ENCODE data around the gene MRPS17.
"Not testable (repeated sequence)": the region's sequence is repeated elsewhere in the genome, so short reads cannot be mapped to it uniquely, and the experiment has no call there.

MRPS17 gene

DNA sequence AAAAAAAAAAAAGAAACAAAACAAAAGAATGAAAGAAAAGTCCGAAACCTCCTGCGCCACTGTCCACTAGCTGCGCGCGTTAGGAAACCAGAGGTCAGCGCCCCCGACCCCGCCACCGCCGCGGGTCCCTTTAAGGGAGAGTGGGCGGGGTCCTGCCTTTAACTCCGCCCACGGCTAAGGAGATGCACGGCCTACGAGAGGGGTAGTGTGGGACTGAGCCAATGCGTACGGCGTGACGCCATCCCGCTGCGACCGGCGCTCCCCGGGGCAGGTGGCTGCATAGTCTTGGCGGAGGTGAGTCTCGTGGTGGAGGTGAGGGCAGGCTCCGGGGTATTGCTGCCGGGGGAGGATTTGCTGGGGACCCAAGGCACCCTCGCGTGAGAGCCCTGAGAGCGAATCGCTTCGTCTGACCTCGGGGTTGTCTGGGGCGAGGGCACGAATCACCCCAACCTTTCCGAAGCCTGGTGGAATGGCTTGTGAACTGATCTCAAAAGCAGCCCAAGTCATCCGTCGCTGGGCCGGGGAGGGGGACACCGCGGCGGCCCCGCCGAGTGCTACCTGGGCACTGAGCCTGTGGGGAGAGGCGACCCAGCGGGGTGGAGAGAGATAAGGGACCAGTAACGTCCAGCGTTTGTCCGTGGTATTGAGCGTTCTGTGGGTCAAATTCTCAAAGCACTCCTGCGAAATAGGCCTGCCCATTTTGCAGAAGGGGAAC lies at the start of gene MRPS17:
Gene MRPS17, plus strand, starts transcription at position 241 of the 715 bp plus-strand sequence. CDS start 1,319 bp downstream, outside the sequence.
- peak within 1 kb of the TSS; percentile 70 for H3K27ac ChIP-seq (ENCODE audit: low read depth, low read length)
- H3K4me1 ChIP-seq (ENCODE audit: control insufficient read depth in 1 of 2, insufficient read depth in 2 of 2, low read length in 2 of 2), result no peaks in the 10 kb centered on the region
- H3K36me3 ChIP-seq (ENCODE audit: control insufficient read depth in 1 of 2, insufficient read depth in 2 of 2, low read length in 2 of 2), result peaks cover 0 to 18% of the 10 kb centered on the region in 2 donors
- H3K27me3 ChIP-seq (ENCODE audit: control insufficient read depth in 1 of 2, insufficient read depth in 2 of 2, low read length in 2 of 2), result no peaks in the 10 kb centered on the region
- no peaks in the 10 kb centered on the region for H3K9me3 ChIP-seq (ENCODE audit: control insufficient read depth in 1 of 2, low read length in 2 of 2)
- H3K4me3 ChIP-seq (ENCODE audit: low read depth in 1 of 2, low read length in 2 of 2), result peak within 1 kb of the TSS; percentile 99 to 100
- H3K9ac ChIP-seq (ENCODE audit: low read depth in 1 of 2, low read length in 2 of 2), result peak within 1 kb of the TSS; percentile 94

DNA sequence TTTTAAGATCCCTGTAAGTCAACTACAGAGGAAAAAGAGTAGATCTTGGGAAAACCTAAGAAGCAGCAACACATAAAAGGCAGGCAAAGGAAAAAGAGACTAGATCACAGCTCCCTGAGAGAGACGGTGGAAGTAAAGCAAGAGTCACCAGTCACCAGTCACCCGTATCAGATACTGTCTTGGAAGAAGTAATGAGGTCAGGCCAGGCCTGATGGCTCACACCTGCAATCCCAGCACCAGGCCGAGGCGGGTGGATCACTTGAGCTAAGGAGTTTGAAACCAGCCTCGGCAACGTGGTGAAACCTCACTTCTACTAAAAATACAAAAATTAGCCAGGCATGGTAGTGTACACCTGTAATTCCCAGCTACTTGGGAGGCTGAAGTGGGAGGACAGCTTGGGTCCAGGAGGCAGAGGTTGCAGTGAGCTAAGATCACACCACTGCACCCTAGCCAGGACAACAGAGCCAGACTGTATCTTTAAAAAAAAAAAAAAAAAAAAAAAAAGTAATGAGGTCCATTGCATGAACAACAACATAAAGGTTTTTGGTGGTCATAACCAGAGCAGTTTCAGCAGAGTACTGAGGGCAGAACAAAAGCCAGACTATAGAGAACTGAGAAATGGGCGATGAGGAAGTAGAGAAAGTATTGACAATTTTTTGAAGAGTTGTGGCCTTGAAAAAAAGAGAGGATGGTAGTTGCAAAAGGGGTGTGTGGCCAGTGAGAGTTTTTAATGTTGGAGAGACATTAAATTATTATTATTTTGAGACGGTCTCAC lies 47.5 kb upstream of the MRPS17 start:
- no peaks in the 10 kb centered on the region for H3K4me1 ChIP-seq (ENCODE audit: control insufficient read depth in 1 of 2, insufficient read depth in 2 of 2, low read length in 2 of 2)
- H3K27ac ChIP-seq (ENCODE audit: low read depth, low read length), result no peak overlapping the region
- H3K9ac ChIP-seq (ENCODE audit: low read depth in 1 of 2, low read length in 2 of 2), result no peak overlapping the region
- H3K9me3 ChIP-seq (ENCODE audit: control insufficient read depth in 1 of 2, low read length in 2 of 2), result no peaks in the 10 kb centered on the region
- H3K4me3 ChIP-seq (ENCODE audit: low read depth in 1 of 2, low read length in 2 of 2), result no peak overlapping the region
- H3K27me3 ChIP-seq (ENCODE audit: control insufficient read depth in 1 of 2, insufficient read depth in 2 of 2, low read length in 2 of 2), result no peaks in the 10 kb centered on the region
- H3K36me3 ChIP-seq (ENCODE audit: control insufficient read depth in 1 of 2, insufficient read depth in 2 of 2, low read length in 2 of 2), result peaks cover 0 to 7% of the 10 kb centered on the region in 2 donors

DNA sequence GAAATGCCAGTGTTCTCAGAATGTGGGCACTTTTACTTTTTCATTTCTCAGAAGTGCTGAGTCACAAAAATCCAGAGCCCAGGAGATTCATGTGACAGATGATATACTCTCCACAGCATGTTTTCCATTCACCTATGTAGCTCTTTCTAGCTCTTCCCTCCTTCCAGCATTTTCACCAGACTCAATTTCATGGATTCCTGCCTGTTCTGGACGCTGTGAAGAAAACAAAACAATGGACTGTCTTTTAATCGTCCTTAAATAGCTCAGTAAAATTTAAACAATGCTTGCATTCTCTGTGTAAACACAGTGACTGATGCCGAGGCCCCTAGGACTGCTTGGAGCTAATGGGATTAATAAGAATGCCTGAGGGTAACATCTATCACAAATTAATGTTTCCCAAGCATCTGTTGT lies 38.9 kb upstream of the MRPS17 start:
- H3K4me1 ChIP-seq (ENCODE audit: control insufficient read depth in 1 of 2, insufficient read depth in 2 of 2, low read length in 2 of 2), result no peaks in the 10 kb centered on the region
- H3K27me3 ChIP-seq (ENCODE audit: control insufficient read depth in 1 of 2, insufficient read depth in 2 of 2, low read length in 2 of 2), result no peaks in the 10 kb centered on the region
- H3K27ac ChIP-seq (ENCODE audit: low read depth, low read length), result no peak overlapping the region
- no peaks in the 10 kb centered on the region for H3K9me3 ChIP-seq (ENCODE audit: control insufficient read depth in 1 of 2, low read length in 2 of 2)
- H3K9ac ChIP-seq (ENCODE audit: low read depth in 1 of 2, low read length in 2 of 2), result no peak overlapping the region
- peaks cover 0 to 4% of the 10 kb centered on the region in 2 donors for H3K36me3 ChIP-seq (ENCODE audit: control insufficient read depth in 1 of 2, insufficient read depth in 2 of 2, low read length in 2 of 2)
- no peak overlapping the region for H3K4me3 ChIP-seq (ENCODE audit: low read depth in 1 of 2, low read length in 2 of 2)

DNA sequence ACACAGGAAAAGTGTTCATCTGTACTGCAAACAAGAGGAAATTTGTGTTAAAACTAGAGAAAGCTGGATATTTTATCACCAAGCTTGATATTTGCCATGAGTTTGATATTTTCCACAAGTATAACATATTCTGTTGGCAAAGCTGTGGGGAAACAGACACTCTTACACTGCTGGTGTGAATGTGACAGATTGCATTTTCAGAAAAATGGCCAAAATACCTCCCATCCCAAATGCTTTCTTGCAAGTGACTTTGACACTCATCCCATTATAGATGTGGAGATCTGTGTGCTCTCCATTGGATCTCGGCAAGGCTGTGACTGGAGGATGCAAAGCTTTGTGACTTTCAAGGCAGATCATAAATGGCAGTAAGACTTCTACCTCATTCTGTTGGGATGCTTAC lies 33.9 kb upstream of the MRPS17 start:
- Histone ChIP-seq H3K36me3 (ENCODE audit: control insufficient read depth in 1 of 2, insufficient read depth in 2 of 2, low read length in 2 of 2) (peaks cover 0 to 4% of the 10 kb centered on the region in 2 donors), H3K9ac (ENCODE audit: low read depth in 1 of 2, low read length in 2 of 2) (no peak overlapping the region), H3K4me3 (ENCODE audit: low read depth in 1 of 2, low read length in 2 of 2) (no peak overlapping the region), H3K4me1 (ENCODE audit: control insufficient read depth in 1 of 2, insufficient read depth in 2 of 2, low read length in 2 of 2) (no peaks in the 10 kb centered on the region), H3K9me3 (ENCODE audit: control insufficient read depth in 1 of 2, low read length in 2 of 2) (no peaks in the 10 kb centered on the region), H3K27me3 (ENCODE audit: control insufficient read depth in 1 of 2, insufficient read depth in 2 of 2, low read length in 2 of 2) (no peaks in the 10 kb centered on the region), H3K27ac (ENCODE audit: low read depth, low read length) (no peak overlapping the region)

DNA sequence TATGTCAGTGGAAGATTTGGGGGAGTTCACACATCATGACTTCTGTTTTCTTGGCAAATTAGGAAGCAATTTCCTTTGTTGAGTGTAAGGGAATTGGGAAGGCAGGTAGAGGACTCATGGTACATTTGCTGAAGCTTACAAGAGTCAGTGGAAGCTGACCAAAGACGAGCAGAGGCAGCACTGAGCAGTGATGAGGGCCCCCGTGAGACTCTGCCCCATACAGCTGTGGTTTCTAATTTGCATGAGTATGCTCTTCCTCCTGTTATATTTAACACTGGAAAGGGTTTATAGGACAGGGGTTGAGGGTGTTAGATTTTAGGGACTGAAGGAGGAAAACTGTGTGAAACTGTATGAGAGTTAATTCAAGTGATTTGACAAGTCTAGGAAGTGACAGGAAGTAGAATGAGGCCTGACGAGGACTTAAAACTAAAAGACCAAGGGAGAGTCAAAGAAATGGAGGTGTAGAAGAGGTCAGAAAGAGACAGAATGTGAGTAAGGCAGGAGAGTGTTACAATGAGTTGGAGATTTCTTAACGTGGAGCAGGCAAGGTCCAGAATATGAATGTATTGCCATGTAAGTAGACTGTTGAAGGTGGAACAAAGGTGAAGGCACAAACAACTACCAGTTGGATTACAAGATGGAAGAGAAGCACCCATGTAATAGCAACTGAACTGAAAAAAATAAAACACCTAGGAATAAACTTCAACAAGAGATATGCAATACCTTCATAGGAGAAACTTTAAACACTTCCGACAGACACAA lies 23.5 kb upstream of the MRPS17 start:
- no peak overlapping the region for H3K27ac ChIP-seq (ENCODE audit: low read depth, low read length)
- no peak overlapping the region for H3K4me3 ChIP-seq (ENCODE audit: low read depth in 1 of 2, low read length in 2 of 2)
- no peaks in the 10 kb centered on the region for H3K9me3 ChIP-seq (ENCODE audit: control insufficient read depth in 1 of 2, low read length in 2 of 2)
- H3K36me3 ChIP-seq (ENCODE audit: control insufficient read depth in 1 of 2, insufficient read depth in 2 of 2, low read length in 2 of 2), result peaks cover 0 to 5% of the 10 kb centered on the region in 2 donors
- H3K27me3 ChIP-seq (ENCODE audit: control insufficient read depth in 1 of 2, insufficient read depth in 2 of 2, low read length in 2 of 2), result no peaks in the 10 kb centered on the region
- H3K4me1 ChIP-seq (ENCODE audit: control insufficient read depth in 1 of 2, insufficient read depth in 2 of 2, low read length in 2 of 2), result no peaks in the 10 kb centered on the region
- H3K9ac ChIP-seq (ENCODE audit: low read depth in 1 of 2, low read length in 2 of 2), result no peak overlapping the region

DNA sequence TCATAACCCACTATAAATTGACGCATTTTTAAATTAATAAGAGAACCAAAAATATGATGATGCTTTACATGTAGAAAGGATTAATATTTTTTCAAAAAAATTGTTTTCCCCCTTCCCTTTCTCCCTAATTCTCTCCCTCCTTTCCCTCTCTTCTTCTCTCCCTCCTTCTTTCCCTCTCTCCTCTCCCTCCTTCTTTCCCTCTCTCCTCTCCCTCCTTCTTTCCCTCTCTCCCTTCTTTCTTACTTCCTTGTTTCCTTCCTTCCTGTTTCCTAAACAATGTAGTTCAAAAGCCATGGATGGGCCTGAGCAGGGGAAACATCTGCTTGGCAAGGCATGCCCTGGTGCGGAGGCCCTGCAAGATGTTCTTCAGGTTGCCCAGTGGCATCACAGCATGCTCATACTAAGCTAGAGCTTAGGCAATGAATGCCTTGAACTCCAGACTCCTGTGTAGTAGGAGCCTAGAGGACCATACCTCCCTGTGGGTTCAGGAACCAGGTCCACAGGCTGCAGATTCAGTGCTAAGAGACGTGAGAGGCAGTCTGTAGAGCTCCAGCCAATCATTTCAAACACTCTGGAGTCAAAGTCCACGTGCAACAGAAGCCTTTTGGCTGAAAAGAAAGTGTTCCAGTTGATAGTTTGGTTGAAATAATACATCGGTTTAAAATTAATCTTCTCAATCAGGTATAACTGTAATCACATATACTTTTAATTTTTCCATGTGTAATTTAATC lies 20.1 kb upstream of the MRPS17 start:
- Histone ChIP-seq H3K36me3 (ENCODE audit: control insufficient read depth in 1 of 2, insufficient read depth in 2 of 2, low read length in 2 of 2) (no peaks in the 10 kb centered on the region), H3K9me3 (ENCODE audit: control insufficient read depth in 1 of 2, low read length in 2 of 2) (peaks cover 4 to 5% of the 10 kb centered on the region in 2 donors), H3K27ac (ENCODE audit: low read depth, low read length) (no peak overlapping the region), H3K27me3 (ENCODE audit: control insufficient read depth in 1 of 2, insufficient read depth in 2 of 2, low read length in 2 of 2) (no peaks in the 10 kb centered on the region), H3K4me1 (ENCODE audit: control insufficient read depth in 1 of 2, insufficient read depth in 2 of 2, low read length in 2 of 2) (no peaks in the 10 kb centered on the region), H3K4me3 (ENCODE audit: low read depth in 1 of 2, low read length in 2 of 2) (no peak overlapping the region), H3K9ac (ENCODE audit: low read depth in 1 of 2, low read length in 2 of 2) (no peak overlapping the region)

DNA sequence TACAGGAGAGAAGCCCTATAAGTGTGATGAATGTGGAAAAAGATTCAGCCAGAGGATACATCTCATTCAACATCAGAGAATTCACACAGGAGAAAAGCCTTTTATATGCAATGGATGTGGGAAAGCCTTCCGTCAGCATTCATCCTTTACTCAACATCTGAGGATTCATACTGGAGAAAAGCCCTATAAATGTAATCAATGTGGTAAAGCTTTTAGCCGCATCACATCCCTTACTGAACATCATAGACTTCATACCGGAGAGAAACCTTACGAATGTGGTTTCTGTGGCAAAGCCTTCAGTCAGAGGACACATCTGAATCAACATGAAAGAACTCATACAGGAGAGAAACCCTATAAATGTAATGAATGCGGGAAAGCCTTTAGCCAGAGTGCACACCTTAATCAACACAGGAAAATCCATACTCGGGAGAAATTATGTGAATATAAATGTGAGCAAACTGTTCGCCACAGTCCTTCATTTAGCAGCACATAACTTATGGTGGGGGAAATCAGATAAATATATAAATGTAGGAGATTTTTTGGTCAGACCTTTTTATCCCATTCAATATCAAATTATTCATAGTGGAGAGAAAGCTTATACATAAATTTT lies 12.1 kb upstream of the MRPS17 start:
- no peak overlapping the region for H3K4me3 ChIP-seq (ENCODE audit: low read depth in 1 of 2, low read length in 2 of 2)
- H3K27me3 ChIP-seq (ENCODE audit: control insufficient read depth in 1 of 2, insufficient read depth in 2 of 2, low read length in 2 of 2), result no peaks in the 10 kb centered on the region
- no peak overlapping the region for H3K9ac ChIP-seq (ENCODE audit: low read depth in 1 of 2, low read length in 2 of 2)
- no peak overlapping the region for H3K27ac ChIP-seq (ENCODE audit: low read depth, low read length)
- H3K36me3 ChIP-seq (ENCODE audit: control insufficient read depth in 1 of 2, insufficient read depth in 2 of 2, low read length in 2 of 2), result no peaks in the 10 kb centered on the region
- H3K4me1 ChIP-seq (ENCODE audit: control insufficient read depth in 1 of 2, insufficient read depth in 2 of 2, low read length in 2 of 2), result no peaks in the 10 kb centered on the region
- H3K9me3 ChIP-seq (ENCODE audit: control insufficient read depth in 1 of 2, low read length in 2 of 2), result peaks cover 19 to 33% of the 10 kb centered on the region in 2 donors

DNA sequence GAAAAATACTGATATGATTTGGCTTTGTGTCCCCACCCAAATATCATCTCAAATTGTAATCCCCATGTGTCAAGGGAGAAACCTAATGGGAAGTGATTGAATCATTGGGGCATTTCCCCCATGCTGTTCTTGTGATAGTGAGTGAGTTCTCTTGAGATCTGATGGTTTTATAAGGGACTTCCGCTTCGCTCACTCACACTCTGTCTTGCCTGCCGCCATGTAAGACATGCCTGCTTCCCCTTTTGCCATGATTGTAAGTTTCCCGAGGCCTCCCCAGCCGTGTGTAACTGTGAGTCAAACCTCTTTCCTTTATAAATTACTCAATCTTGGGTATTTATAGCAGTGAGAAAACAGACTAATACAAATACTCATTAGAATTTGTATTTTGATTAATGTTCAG lies 5.1 kb upstream of the MRPS17 start:
- Histone ChIP-seq H3K9me3 (ENCODE audit: control insufficient read depth in 1 of 2, low read length in 2 of 2) (no peaks in the 10 kb centered on the region), H3K27ac (ENCODE audit: low read depth, low read length) (no peak overlapping the region)

DNA sequence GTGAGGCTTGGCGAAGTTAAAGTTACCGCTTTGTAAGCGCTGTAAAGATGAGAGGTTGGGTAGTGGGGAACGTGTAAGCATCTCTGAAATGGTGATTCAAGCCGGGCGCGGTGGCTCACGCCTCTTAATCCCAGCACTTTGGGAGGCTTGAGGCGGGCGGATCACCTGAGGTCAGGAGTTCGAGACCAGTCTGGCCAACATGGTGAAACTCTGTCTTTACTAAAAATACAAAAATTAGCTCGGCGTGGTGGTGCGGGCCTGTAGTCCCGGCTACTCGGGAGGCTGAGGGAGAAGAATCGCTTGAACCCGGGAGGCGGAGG lies 635 bp downstream of the MRPS17 start:
- Histone ChIP-seq H3K4me3 (ENCODE audit: low read depth in 1 of 2, low read length in 2 of 2) (peak overlapping the region; percentile 99 to 100), H3K9ac (ENCODE audit: low read depth in 1 of 2, low read length in 2 of 2) (peak overlapping the region; percentile 94), H3K27ac (ENCODE audit: low read depth, low read length) (peak overlapping the region; percentile 70), H3K36me3 (ENCODE audit: control insufficient read depth in 1 of 2, insufficient read depth in 2 of 2, low read length in 2 of 2) (peaks cover 0 to 18% of the 10 kb centered on the region in 2 donors)
- not testable (repeated sequence) for H3K9me3 ChIP-seq (ENCODE audit: control insufficient read depth in 1 of 2, low read length in 2 of 2); H3K4me1 ChIP-seq (ENCODE audit: control insufficient read depth in 1 of 2, insufficient read depth in 2 of 2, low read length in 2 of 2); H3K27me3 ChIP-seq (ENCODE audit: control insufficient read depth in 1 of 2, insufficient read depth in 2 of 2, low read length in 2 of 2)

More for the DNA sequence above, 5.1 kb upstream of the MRPS17 start:
- Histone ChIP-seq H3K27me3 (ENCODE audit: control insufficient read depth in 1 of 2, insufficient read depth in 2 of 2, low read length in 2 of 2) (no peaks in the 10 kb centered on the region), H3K4me1 (ENCODE audit: control insufficient read depth in 1 of 2, insufficient read depth in 2 of 2, low read length in 2 of 2) (no peaks in the 10 kb centered on the region), H3K36me3 (ENCODE audit: control insufficient read depth in 1 of 2, insufficient read depth in 2 of 2, low read length in 2 of 2) (no peaks in the 10 kb centered on the region), H3K9ac (ENCODE audit: low read depth in 1 of 2, low read length in 2 of 2) (no peak overlapping the region), H3K4me3 (ENCODE audit: low read depth in 1 of 2, low read length in 2 of 2) (no peak overlapping the region)

All from duodenal mucosa (tissue), 2 donors.